ENCODE results near the gene NOTUM.

Gene NOTUM

GRCh38 chr17:81961521-81962498, 823 bp upstream of the NOTUM start:
- peaks cover 20% of the 10 kb centered on the region for H3K27me3 ChIP-seq (ENCODE audit: insufficient read depth, low read length, poor library complexity)

DNA sequence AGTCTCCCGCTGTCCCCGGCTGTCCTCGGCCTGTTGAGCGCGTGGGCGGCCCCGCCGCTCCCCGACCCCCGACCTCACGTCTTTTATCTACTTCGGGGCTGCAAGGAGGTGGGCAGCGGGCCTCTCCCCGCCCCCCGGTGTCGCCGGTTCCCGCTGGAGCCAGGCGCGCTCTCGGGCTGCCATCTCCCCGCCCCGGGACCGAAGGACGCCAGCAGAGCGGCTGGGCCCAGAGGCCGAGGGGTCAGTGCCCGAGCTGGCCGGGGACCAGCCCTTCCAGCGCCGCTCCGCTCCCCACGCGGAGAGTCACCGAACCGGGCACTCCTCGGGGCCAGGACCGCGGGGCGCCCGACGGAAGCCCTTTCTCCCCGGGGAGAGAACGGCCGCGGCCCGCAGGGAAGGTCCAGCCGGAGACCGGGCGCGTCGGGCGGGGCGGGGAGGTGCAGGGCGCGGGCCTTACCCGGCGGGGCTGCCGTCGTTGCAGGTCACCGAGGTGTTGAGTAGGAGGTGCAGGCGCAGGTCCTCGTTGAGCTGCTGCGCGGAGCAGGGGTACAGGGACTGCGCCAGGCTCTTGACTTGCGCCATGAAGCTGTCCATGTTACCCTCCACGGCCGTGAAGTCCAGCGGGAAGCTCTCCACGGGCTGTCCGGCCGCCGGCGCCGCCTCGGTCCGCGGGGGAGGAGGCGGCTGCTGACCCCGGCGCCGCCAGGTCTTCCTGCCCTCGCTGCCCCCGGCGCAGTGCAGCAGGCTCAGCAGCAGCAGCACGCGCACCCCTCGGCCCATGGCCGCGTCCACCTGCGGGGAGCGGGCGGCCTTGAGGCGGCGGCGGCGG, 643 bp downstream of the NOTUM start:
- Histone ChIP-seq H3K4me3 (ENCODE audit: low read depth in 1 of 2, low read length in 2 of 2) (no peak overlapping the region), H3K36me3 (ENCODE audit: insufficient read depth, low read length) (no peaks in the 10 kb centered on the region), H3K4me2 (ENCODE audit: insufficient read depth, low read length) (no peak overlapping the region), H3K9me3 (ENCODE audit: insufficient read depth, low read length, severe bottlenecking) (no peaks in the 10 kb centered on the region), H3K9ac (ENCODE audit: low read depth, low read length) (no peak overlapping the region), H3K4me1 (ENCODE audit: insufficient read depth, low read length) (peaks cover 6% of the 10 kb centered on the region), H3K27ac (ENCODE audit: low read length) (no peak overlapping the region), H3K27me3 (ENCODE audit: insufficient read depth, low read length, poor library complexity) (peaks cover 20% of the 10 kb centered on the region), H4K20me1 (ENCODE audit: insufficient read depth, low read length) (no peaks in the 10 kb centered on the region), H3K79me2 (ENCODE audit: insufficient read depth, low read length) (no peaks in the 10 kb centered on the region), H2AFZ (ENCODE audit: low read depth, low read length) (no peak overlapping the region)
- DNase-seq (no peak), ATAC-seq (ENCODE audit: insufficient read depth, low read depth) (no peak)
- no peak for TF ChIP-seq EZH2 (IDR thresholded peaks at IDR 0.05; ENCODE audit: borderline replicate concordance, low read depth, low read length, severe bottlenecking)
- TF ChIP-seq, protein P1, sequence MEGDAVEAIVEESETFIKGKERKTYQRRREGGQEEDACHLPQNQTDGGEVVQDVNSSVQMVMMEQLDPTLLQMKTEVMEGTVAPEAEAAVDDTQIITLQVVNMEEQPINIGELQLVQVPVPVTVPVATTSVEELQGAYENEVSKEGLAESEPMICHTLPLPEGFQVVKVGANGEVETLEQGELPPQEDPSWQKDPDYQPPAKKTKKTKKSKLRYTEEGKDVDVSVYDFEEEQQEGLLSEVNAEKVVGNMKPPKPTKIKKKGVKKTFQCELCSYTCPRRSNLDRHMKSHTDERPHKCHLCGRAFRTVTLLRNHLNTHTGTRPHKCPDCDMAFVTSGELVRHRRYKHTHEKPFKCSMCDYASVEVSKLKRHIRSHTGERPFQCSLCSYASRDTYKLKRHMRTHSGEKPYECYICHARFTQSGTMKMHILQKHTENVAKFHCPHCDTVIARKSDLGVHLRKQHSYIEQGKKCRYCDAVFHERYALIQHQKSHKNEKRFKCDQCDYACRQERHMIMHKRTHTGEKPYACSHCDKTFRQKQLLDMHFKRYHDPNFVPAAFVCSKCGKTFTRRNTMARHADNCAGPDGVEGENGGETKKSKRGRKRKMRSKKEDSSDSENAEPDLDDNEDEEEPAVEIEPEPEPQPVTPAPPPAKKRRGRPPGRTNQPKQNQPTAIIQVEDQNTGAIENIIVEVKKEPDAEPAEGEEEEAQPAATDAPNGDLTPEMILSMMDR (IDR thresholded peaks at IDR 0.05; ENCODE audit: borderline replicate concordance, extremely low read depth, low read length, poor library complexity, severe bottlenecking), result no peak

More at GRCh38 chr17:81961521-81962498, 823 bp upstream of the NOTUM start:
- no peak overlapping the region for H3K4me3 ChIP-seq (ENCODE audit: low read depth in 1 of 2, low read length in 2 of 2)
- H3K4me1 ChIP-seq (ENCODE audit: insufficient read depth, low read length), result peaks cover 6% of the 10 kb centered on the region
- DNase-seq, result no peak
- no peak overlapping the region for H3K27ac ChIP-seq (ENCODE audit: low read length)
- no peak overlapping the region for H2AFZ ChIP-seq (ENCODE audit: low read depth, low read length)
- no peaks in the 10 kb centered on the region for H3K79me2 ChIP-seq (ENCODE audit: insufficient read depth, low read length)
- no peak for ATAC-seq (ENCODE audit: insufficient read depth, low read depth)
- TF ChIP-seq EZH2 (IDR thresholded peaks at IDR 0.05; ENCODE audit: borderline replicate concordance, low read depth, low read length, severe bottlenecking), result no peak
- TF ChIP-seq, protein P1 (IDR thresholded peaks at IDR 0.05; ENCODE audit: borderline replicate concordance, extremely low read depth, low read length, poor library complexity, severe bottlenecking), result no peak
- no peaks in the 10 kb centered on the region for H3K9me3 ChIP-seq (ENCODE audit: insufficient read depth, low read length, severe bottlenecking)
- no peak overlapping the region for H3K4me2 ChIP-seq (ENCODE audit: insufficient read depth, low read length)
- no peaks in the 10 kb centered on the region for H4K20me1 ChIP-seq (ENCODE audit: insufficient read depth, low read length)
- no peak overlapping the region for H3K9ac ChIP-seq (ENCODE audit: low read depth, low read length)
- H3K36me3 ChIP-seq (ENCODE audit: insufficient read depth, low read length), result no peaks in the 10 kb centered on the region

GRCh38 chr17:81959362-81960129, 1.4 kb downstream of the NOTUM start:
- ATAC-seq (ENCODE audit: insufficient read depth, low read depth) (peak; percentile 87), DNase-seq (peak; percentile 57)
- no peak overlapping the region for H3K4me3 ChIP-seq (ENCODE audit: low read depth in 1 of 2, low read length in 2 of 2)
- H2AFZ ChIP-seq (ENCODE audit: low read depth, low read length), result no peak overlapping the region
- no peaks in the 10 kb centered on the region for H3K36me3 ChIP-seq (ENCODE audit: insufficient read depth, low read length)
- H3K79me2 ChIP-seq (ENCODE audit: insufficient read depth, low read length), result no peaks in the 10 kb centered on the region
- no peak overlapping the region for H3K9ac ChIP-seq (ENCODE audit: low read depth, low read length)
- no peaks in the 10 kb centered on the region for H4K20me1 ChIP-seq (ENCODE audit: insufficient read depth, low read length)
- peak overlapping the region; percentile 12; the same call in 1 of the 2 replicates for H3K4me2 ChIP-seq (ENCODE audit: insufficient read depth, low read length)
- TF ChIP-seq EZH2 (IDR thresholded peaks at IDR 0.05; ENCODE audit: borderline replicate concordance, low read depth, low read length, severe bottlenecking), result no peak
- TF ChIP-seq, protein P1 (IDR thresholded peaks at IDR 0.05; ENCODE audit: borderline replicate concordance, extremely low read depth, low read length, poor library complexity, severe bottlenecking), result peak; percentile 77
- H3K9me3 ChIP-seq (ENCODE audit: insufficient read depth, low read length, severe bottlenecking), result no peaks in the 10 kb centered on the region
- peaks cover 6% of the 10 kb centered on the region for H3K4me1 ChIP-seq (ENCODE audit: insufficient read depth, low read length)
- H3K27me3 ChIP-seq (ENCODE audit: insufficient read depth, low read length, poor library complexity), result peaks cover 20% of the 10 kb centered on the region
- no peak overlapping the region for H3K27ac ChIP-seq (ENCODE audit: low read length)

All from DND-41 (cell line).